Ecto neural progenitor cell (in vitro differentiated cells): ENCODE data around the gene GRIK4.
"Not testable (repeated sequence)": the region's sequence is repeated elsewhere in the genome, so short reads cannot be mapped to it uniquely, and the experiment has no call there.

ENCODE experiments used
- DNase-seq: peaks from one replicate; pipeline ENCODE4 v3.0.0-alpha.2; 2018; ENCODE audit warnings: low spot score

Gene GRIK4

DNA sequence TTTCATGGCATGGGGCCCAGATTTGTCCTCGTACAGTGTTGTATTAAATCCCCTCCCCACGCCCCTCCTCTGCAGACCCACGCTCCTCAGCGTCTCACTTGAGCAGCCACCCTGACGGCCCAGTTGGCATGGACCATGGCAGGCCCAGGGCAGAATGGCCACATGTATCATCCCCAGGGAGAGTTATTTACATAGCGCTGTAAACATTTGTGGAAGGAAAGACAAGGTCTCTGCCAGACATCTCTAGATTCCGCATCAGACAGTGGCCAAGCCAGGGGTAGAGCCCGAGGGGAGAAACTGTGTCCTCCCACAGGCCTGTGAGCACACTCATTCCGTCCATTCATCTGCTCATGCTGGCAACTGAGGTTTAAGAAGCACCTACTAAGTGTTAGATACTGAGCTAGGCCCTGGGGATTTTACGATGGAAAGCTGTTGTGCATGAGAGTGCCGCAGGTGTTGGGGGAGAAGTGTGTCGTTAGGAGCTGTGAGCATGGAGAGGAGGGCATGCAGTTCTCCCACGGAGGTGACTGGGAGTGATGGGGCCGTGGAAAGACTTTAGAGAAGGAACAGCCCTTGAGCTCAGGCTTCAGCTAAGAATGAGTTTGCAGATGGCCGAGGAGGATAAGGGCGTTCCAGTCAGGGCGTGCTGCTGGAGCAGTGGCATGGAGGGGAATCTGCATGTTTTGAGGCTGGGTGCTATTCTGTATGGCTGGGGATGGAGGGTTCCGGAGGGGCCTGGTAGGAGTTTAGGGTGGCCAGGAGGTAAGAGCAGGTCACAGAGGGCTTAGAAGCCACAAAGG lies 94.9 kb downstream of the GRIK4 start:
- no peak for DNase-seq

DNA sequence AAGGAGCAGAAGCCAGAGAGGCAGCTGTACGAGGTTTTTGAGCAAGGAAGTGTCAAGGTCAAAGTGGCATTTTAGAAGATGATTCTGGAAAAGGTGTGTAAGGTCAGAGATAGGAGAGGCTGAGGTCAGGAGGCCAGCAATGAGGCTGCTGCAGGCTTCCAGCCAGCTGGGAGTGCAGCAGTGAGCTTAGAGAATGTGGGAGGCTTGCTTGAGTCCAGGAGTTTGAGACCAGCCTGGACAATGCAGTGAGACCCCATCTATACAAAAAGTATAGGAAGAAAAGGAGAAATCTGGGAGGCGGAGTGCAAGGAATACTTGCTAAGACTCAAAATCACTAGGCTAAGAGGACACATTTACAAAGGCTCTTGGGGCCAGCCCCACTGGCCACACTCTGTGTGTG lies 96.5 kb downstream of the GRIK4 start:
- no peak for DNase-seq

GRCh38 chr11:120608760-120609211 lies 97.2 kb downstream of the GRIK4 start:
- DNase-seq, result no peak

GRCh38 chr11:120610111-120610510 lies 98.6 kb downstream of the GRIK4 start:
- no peak for DNase-seq

DNA sequence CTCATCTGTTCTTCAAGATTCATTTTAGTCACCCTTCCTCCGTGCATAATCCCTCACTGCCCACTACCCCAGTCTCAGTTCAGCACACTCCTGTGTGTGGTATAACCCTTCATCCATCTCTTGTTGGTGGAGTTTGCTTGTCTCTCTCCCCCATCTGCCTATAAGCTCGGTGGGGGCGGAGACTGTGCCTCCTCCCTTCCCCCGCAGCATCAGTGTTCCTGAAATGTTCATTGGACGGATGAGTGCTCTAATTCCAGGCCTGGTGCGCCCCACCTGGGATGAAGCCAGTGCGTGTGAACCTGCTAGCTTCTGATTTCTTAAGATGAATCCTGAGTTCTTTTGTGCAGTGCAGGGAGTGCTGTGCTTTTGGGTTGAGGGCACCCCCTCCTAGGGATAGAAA lies 100.0 kb downstream of the GRIK4 start:
- DNase-seq, result no peak

- DNase-seq, result no peak
These were observed 101.1 kb downstream of the GRIK4 start for GRCh38 chr11:120612513-120613263.

DNA sequence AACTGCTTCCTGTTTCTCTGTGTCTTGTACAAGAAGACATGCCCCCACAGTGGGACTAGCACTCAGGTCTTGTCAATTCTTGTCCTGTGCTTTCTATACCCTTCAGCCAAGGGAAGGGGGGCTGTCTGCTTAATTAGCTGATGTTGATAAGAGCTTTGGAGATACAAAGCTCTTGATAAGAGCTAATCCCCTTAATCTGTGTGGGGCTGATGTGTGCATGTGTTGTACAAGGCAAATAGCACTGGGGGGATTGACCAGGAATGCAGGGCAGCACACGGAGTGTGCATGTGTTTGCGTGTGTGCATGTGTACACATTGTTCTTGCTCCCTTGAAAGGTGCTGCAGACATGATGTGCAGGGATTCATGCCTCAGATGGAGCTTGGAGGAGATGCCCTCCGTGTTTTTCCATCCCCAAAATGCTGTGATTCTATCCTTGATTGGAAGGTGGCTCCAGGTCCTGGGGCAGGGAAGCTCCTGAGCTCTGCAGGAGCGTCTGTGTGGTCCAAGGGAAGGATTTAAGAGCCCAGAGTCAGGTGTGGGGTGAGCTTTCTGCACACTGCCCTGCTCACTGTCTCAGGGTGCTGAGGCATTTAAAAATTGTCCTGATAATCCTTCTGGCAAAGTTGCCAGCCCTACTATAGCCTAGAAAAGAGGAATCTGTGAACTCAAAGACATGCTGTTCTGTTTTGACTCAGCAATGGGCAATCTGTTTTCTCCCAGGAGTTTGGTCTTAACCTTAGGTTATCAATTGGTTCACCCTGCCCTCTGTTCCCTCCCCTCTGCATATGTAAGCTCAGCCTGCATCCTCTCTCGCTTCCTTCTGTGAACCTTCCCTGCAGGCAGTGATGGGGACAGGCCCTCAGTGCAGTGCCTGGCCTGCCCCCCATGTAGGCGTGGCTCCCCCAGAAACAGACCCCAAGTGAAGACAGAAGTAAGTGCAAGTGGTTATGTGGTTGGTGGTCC lies 102.0 kb downstream of the GRIK4 start:
- no peak for DNase-seq

DNA sequence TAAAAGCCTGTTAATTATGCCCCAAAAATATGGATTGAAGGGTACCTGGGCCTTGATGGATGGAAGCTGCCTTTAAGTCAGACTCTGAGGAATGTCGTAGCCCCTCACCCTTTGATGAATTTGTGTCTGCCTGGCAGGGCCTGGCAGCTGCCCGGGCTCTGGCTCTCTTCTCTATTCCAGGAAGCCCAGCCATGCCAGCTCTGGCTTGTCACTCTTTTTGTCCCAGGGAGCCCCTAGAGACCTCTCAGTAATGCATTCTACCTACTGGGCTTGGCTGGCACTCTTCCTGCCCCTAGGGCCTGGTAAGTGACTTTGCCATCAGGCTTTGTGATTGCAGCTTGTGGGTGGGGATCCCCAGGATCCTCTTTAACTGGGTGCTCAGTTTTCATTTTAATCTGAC lies 103.8 kb downstream of the GRIK4 start:
- no peak for DNase-seq

GRCh38 chr11:120618399-120618798 lies 106.9 kb downstream of the GRIK4 start:
- no peak for DNase-seq

GRCh38 chr11:120622189-120622875 lies 110.8 kb downstream of the GRIK4 start:
- DNase-seq, result no peak

DNA sequence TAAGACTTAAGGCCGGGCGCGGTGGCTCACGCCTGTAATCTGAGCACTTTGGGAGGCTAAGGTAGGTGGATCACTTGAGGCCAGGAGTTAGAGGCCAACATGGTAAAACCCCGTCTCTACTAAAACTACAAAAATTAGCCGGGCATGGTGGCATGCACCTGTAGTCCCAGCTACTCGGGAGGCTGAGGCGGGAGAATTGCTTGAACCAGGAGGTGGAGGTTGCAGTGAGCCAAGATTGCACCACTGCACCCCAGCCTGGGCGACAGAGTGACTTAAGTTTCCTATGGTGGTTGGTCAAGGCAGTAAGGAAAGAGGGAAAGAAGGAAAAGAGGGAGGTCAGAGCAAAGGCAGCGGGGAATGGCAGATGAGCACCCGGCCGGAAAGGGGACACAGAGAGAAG lies 113.4 kb downstream of the GRIK4 start:
- not testable (repeated sequence) for DNase-seq

DNA sequence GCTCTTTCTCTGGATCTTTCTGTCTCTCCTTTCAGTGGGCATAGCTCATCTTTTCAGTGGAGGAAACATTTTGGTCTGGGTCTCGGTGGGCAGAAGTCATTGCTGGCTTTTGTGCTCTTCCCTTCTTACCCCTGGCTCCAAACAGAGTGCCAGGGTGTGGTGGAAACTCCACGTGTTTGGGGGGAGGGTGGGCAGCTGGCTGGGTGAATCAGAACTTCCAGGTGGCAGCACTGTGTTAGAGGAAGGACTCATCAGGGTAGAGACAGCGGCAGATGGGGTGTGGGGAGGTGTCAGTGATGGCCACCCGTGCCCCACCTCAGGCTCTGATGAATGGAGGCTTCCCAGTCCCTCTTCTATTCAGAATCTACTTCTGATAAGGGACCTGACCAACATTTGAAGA lies 114.0 kb downstream of the GRIK4 start:
- DNase-seq, result no peak

- no peak for DNase-seq
These were observed 115.2 kb downstream of the GRIK4 start for GRCh38 chr11:120626791-120627190.

- no peak for DNase-seq
These were observed 116.0 kb downstream of the GRIK4 start for GRCh38 chr11:120627327-120628163.

GRCh38 chr11:120629407-120630080 lies 118.0 kb downstream of the GRIK4 start:
- DNase-seq, result no peak

DNA sequence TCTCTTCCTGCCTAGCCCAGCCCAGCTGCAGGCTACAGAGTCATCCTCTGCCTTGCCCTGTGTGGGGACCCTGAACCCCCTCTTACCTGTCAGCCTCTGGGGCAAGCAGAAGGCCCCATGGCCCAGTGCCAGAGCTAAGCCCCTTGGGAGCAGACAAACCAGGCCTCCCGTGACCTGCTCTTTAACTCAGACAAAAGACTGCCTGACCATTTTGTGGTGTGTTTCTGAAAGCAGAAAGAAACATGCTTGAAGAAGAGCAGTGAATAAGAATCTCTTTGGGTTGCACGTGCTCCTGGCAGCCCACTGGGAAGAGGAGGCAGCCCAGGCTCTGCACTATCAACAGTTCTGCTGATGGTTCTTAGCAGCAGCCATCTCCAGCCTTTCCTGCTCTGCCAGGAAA lies 118.6 kb downstream of the GRIK4 start:
- DNase-seq, result no peak

DNA sequence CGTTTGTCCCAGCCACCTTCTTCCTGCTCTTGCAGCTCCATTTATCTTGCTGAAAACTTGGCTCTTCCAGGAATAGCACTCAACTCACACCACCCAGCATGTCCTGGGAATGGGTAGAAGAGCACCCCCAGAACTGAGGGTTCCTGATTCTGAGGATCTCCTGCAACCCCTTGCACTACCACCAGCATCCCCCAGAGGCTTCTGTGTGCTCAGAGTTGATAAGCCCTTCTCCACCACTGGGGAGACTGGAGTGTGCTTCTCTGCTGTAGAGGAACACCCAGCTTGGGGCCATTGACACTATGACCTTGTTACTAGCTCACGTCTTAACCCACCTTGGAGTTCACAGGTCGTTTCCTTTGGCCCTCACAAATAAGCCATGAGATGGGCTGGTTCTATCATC lies 121.0 kb downstream of the GRIK4 start:
- no peak for DNase-seq

- no peak for DNase-seq
These were observed 122.3 kb downstream of the GRIK4 start for GRCh38 chr11:120633616-120634393.

GRCh38 chr11:120634706-120635105 lies 123.2 kb downstream of the GRIK4 start:
- no peak for DNase-seq
